H1 (cell line): Measurements from ENCODE around the gene TMEM266. TPM values are rescaled to one million over a fixed set of nuclear protein-coding genes. Genes with fewer than 3 reads are reported as not detected.

Experiments used
- CTCF ChIA-PET: fragments of 300-600 bp; sonication (Branson Sonifier 250); formaldehyde crosslinking; loops from one replicate; lab custom pipeline; 2021; ENCODE audit not compliant: partially characterized antibody; lab: Charles Lee
- POLR2A ChIA-PET: fragments of 300-600 bp; sonication (Branson Sonifier 250); formaldehyde crosslinking; loops from one replicate; lab custom pipeline; 2021; ENCODE audit warnings: inconsistent platforms; ENCODE audit not compliant: partially characterized antibody; lab: Charles Lee
- DNase-seq, 2 experiments: peaks; one replicate each; pipeline versions ENCODE4 v3.0.0 to v3.0.0-alpha.2; 2010 to 2022; ENCODE audit warnings: low spot score in 2 of 2, low read depth in 1 of 2, mixed read lengths in 1 of 2
- FAIRE-seq: peaks from 2 replicates; lab custom pipeline; 2011; peaks lifted over from hg19 to GRCh38; lab: Jason Lieb, UNC
- H2AFZ ChIP-seq: 2 replicates; pipeline ENCODE4 v1.8.1; 2012; ENCODE audit warnings: low read length, inconsistent platforms
- H2AK5ac ChIP-seq: 2 replicates; pipeline ENCODE4 v1.6.1; 2013; ENCODE audit warnings: low read depth, low read length
- H2BK120ac ChIP-seq: replicated peaks from 2 replicates; pipeline ENCODE3; 2013; ENCODE audit warnings: low read depth, low read length, inconsistent platforms
- H2BK12ac ChIP-seq: 2 replicates; pipeline ENCODE4 v1.6.1; 2013; ENCODE audit warnings: low read depth, low read length
- H2BK15ac ChIP-seq: 2 replicates; pipeline ENCODE4 v1.6.1; 2013; ENCODE audit warnings: low read length
- H2BK20ac ChIP-seq: 2 replicates; pipeline ENCODE4 v1.6.1; 2013; ENCODE audit warnings: low read length
- H2BK5ac ChIP-seq: 2 replicates; pipeline ENCODE4 v1.6.1; 2013; ENCODE audit warnings: low read depth, low read length
- H3K14ac ChIP-seq: 2 replicates; pipeline ENCODE4 v1.6.1; 2013; ENCODE audit warnings: inconsistent platforms; ENCODE audit not compliant: insufficient read length
- H3K18ac ChIP-seq: 2 replicates; pipeline ENCODE4 v1.6.1; 2013; ENCODE audit warnings: low read length; ENCODE audit errors: extremely low read depth
- H3K23ac ChIP-seq: 2 replicates; pipeline ENCODE4 v1.6.1; 2013; ENCODE audit warnings: inconsistent platforms; ENCODE audit not compliant: insufficient read length
- H3K23me2 ChIP-seq: 2 replicates; pipeline ENCODE4 v1.6.1; 2013; ENCODE audit warnings: low read depth, low read length
- H3K27ac ChIP-seq: 2 replicates; pipeline ENCODE4 v1.6.1; 2011; ENCODE audit warnings: low read depth, low read length, inconsistent platforms
- H3K27me3 ChIP-seq, 4 experiments: replicated peaks in 1 of 4; 1 replicate in 1 of 4; 2 replicates in 3 of 4; pipeline versions ENCODE4 v1.6.1 to v1.8.1; 2011 to 2013; ENCODE audit warnings: low read length in 3 of 4, mild to moderate bottlenecking in 3 of 4, inconsistent platforms in 2 of 4, mixed read lengths in 2 of 4, moderate library complexity in 1 of 4; ENCODE audit not compliant: control insufficient read depth in 3 of 4, insufficient read depth in 3 of 4; ENCODE audit errors: extremely low read depth in 1 of 4
- H3K36me3 ChIP-seq, 4 experiments: 2 replicates each; pipeline versions ENCODE4 v1.6.1 to v1.8.1; 2011 to 2013; ENCODE audit warnings: mild to moderate bottlenecking in 4 of 4, low read length in 3 of 4, moderate library complexity in 2 of 4, control low read depth in 1 of 4, inconsistent platforms in 1 of 4; ENCODE audit not compliant: insufficient read depth in 4 of 4, control insufficient read depth in 2 of 4
- H3K4ac ChIP-seq: replicated peaks from 2 replicates; pipeline ENCODE3; 2013; ENCODE audit warnings: low read length, low read depth, mixed read lengths, inconsistent platforms; ENCODE audit not compliant: insufficient read length
- H3K4me1 ChIP-seq, 4 experiments: replicated peaks in 1 of 4; 1 replicate in 1 of 4; 2 replicates in 3 of 4; pipeline versions ENCODE4 v1.6.1 to v1.8.1; 2011 to 2013; ENCODE audit warnings: low read length in 3 of 4, inconsistent platforms in 2 of 4, mixed read lengths in 1 of 4; ENCODE audit not compliant: insufficient read depth in 4 of 4, control insufficient read depth in 3 of 4
- H3K4me2 ChIP-seq, 2 experiments: 2 replicates each; pipeline versions ENCODE4 v1.6.1 to v1.8.1; 2011 to 2013; ENCODE audit warnings: low read depth in 2 of 2, low read length in 2 of 2, control low read depth in 1 of 2, inconsistent platforms in 1 of 2, mild to moderate bottlenecking in 1 of 2; ENCODE audit not compliant: insufficient read depth in 1 of 2
- H3K4me3 ChIP-seq, 4 experiments: fragments of 200-600, 300-600 bp in 1 of 4; sonication (generic), shearing (Covaris generic), sonication (Bioruptor Twin) in 1 of 4; 2 replicates each; pipeline versions ENCODE4 v1.5.1 to v1.8.1; 2011 to 2016; ENCODE audit warnings: low read length in 4 of 4, low read depth in 3 of 4, control low read depth in 2 of 4, inconsistent platforms in 2 of 4, mild to moderate bottlenecking in 2 of 4, mixed read lengths in 1 of 4, moderate library complexity in 1 of 4; ENCODE audit not compliant: insufficient read depth in 2 of 4; ENCODE audit errors: extremely low read depth in 1 of 4
- H3K56ac ChIP-seq: replicated peaks from 2 replicates; pipeline ENCODE3; 2013; ENCODE audit warnings: low read depth, mild to moderate bottlenecking, mixed read lengths, low read length, inconsistent platforms; ENCODE audit not compliant: insufficient read length
- H3K79me1 ChIP-seq: 2 replicates; pipeline ENCODE4 v1.6.1; 2013; ENCODE audit warnings: low read depth, low read length, control low read depth
- H3K79me2 ChIP-seq, 2 experiments: 2 replicates each; pipeline versions ENCODE4 v1.6.1 to v1.8.1; 2012 to 2013; ENCODE audit warnings: low read length in 2 of 2, mild to moderate bottlenecking in 2 of 2, inconsistent platforms in 1 of 2; ENCODE audit not compliant: insufficient read depth in 2 of 2, control insufficient read depth in 1 of 2
- H3K9ac ChIP-seq, 4 experiments: replicated peaks in 1 of 4; 1 replicate in 1 of 4; 2 replicates in 3 of 4; pipeline versions ENCODE4 v1.6.1 to v1.8.1; 2011 to 2013; ENCODE audit warnings: low read depth in 3 of 4, low read length in 3 of 4, control low read depth in 2 of 4, mild to moderate bottlenecking in 2 of 4, moderate library complexity in 2 of 4, inconsistent platforms in 1 of 4; ENCODE audit errors: extremely low read depth in 1 of 4
- H3K9me3 ChIP-seq, 2 experiments: 2 replicates each; pipeline versions ENCODE4 v1.6.1 to v1.8.1; 2012 to 2013; ENCODE audit warnings: mild to moderate bottlenecking in 2 of 2, moderate library complexity in 2 of 2, control low read depth in 1 of 2, inconsistent platforms in 1 of 2, low read depth in 1 of 2, low read length in 1 of 2, mixed read lengths in 1 of 2; ENCODE audit not compliant: insufficient read depth in 2 of 2
- H4K20me1 ChIP-seq, 2 experiments: replicated peaks in 1 of 2; 2 replicates each; pipeline versions ENCODE3 to v1.8.1; 2011 to 2013; ENCODE audit warnings: inconsistent platforms in 2 of 2, low read length in 2 of 2, mild to moderate bottlenecking in 1 of 2; ENCODE audit not compliant: insufficient read depth in 2 of 2, control insufficient read depth in 1 of 2
- H4K5ac ChIP-seq: 2 replicates; pipeline ENCODE4 v1.6.1; 2013; ENCODE audit warnings: low read length, low read depth, mixed read lengths, inconsistent platforms; ENCODE audit not compliant: insufficient read length
- H4K8ac ChIP-seq: 2 replicates; pipeline ENCODE4 v1.8.0; 2013; ENCODE audit warnings: mild to moderate bottlenecking, moderate library complexity, low read length, inconsistent platforms; ENCODE audit not compliant: insufficient read depth; ENCODE audit errors: extremely low read depth
- H4K91ac ChIP-seq: replicated peaks from 2 replicates; pipeline ENCODE3; 2013; ENCODE audit warnings: low read length, mixed read lengths, inconsistent platforms; ENCODE audit not compliant: insufficient read length
- CBX8 ChIP-seq: fragments of 300-800, 300-1000 bp; sonication (generic); IDR thresholded peaks from 2 replicates; pipeline ENCODE4 v1.7.1; 2016; ENCODE audit warnings: low read depth, low read length, borderline replicate concordance
- WGBS, 2 experiments: shearing (Covaris generic) in 1 of 2; methylation state at CpG; one replicate each; pipeline versions ENCODE4 v1.1.6 to v1.1.7; 2013 to 2015; ENCODE audit warnings: low lambda C conversion rate in 2 of 2, mixed read lengths in 2 of 2, inconsistent platforms in 1 of 2, low coverage in 1 of 2, missing lambda C conversion rate in 1 of 2; ENCODE audit not compliant: insufficient replicate concordance in 2 of 2, insufficient coverage in 1 of 2, insufficient read length in 1 of 2; ENCODE audit errors: extremely low coverage in 1 of 2, missing lambda C conversion rate in 1 of 2; 5-methylcytosine and 5-hydroxymethylcytosine counted together
- polyA plus RNA-seq, 7 experiments: library from polyadenylated mRNA; depleted of rRNA in 3 of 7; stranded (reverse) in 5 of 7; unstranded in 2 of 7; fragments of >200 nt in 5 of 7; fragments of 200-250 nt in 2 of 7; gene quantifications; 1 replicate in 5 of 7; 2 replicates in 1 of 7; 4 replicates in 1 of 7; pipeline versions ENCODE4 v1.2.1 to v1.2.3, GENCODE V29; 2011 to 2013; ENCODE audit warnings: missing spikeins in 2 of 7, mixed read lengths in 2 of 7
- total RNA-seq: library from RNA; stranded (reverse); fragmentation: NEBNext Ultra II Directional; extraction: Animal tissue kit (Norgen Biotek cat#: 25700); gene quantifications from 2 replicates; pipeline ENCODE4 v1.2.1, GENCODE V29; 2021

TMEM266 gene
- total and polyA plus RNA-seq, 2 of the 8 experiments (the other 6 are each of a cell fraction or from before 2014, with no cell fraction given), result 2.6 TPM

- no peak overlapping the region for H4K8ac ChIP-seq
- no peak overlapping the region for H2BK20ac ChIP-seq
- WGBS, 2 experiments, result 88% methylated on average over 12 of the region's 14 CpGs; no CpG with 5 or more reads in 1 of the 2 experiments
- no peak overlapping the region for H3K27ac ChIP-seq
- H2BK5ac ChIP-seq, result no peak overlapping the region
- H2BK12ac ChIP-seq, result no peak overlapping the region
- H3K4me3 ChIP-seq, result no peak overlapping the region
- H2BK15ac ChIP-seq, result 0 out of 2 replicates have a peak overlapping the region, but pooled peaks have one; percentile 13
- no peak overlapping the region for H3K4ac ChIP-seq
- H3K14ac ChIP-seq, result no peak overlapping the region
- H4K5ac ChIP-seq, result no peak overlapping the region
- no peak overlapping the region for H3K9ac ChIP-seq
- no peaks in the 10 kb centered on the region for H3K36me3 ChIP-seq
- H3K56ac ChIP-seq, result no peak overlapping the region
- H3K79me1 ChIP-seq, result no peaks in the 10 kb centered on the region
- peaks cover 0 to 7% (median under 1%) of the 10 kb centered on the region in 4 experiments; a peak in 1 of 7 replicates for H3K4me1 ChIP-seq
- no peak overlapping the region for H3K23ac ChIP-seq
- peak overlapping the region; percentile 59 for H2AFZ ChIP-seq
- H3K23me2 ChIP-seq, result no peaks in the 10 kb centered on the region
- H2BK120ac ChIP-seq, result no peak overlapping the region
- H4K91ac ChIP-seq, result no peak overlapping the region
- FAIRE-seq (no peak), DNase-seq (no peak)
- no peaks in the 10 kb centered on the region for H4K20me1 ChIP-seq
- POLR2A ChIA-PET, result interaction anchor here (1.0 to 1.8 kb wide), 2 partner anchors 18 to 167 kb away, joined by 4 to 5 read pairs; no protein-coding TSS in a partner anchor
- no peaks in the 10 kb centered on the region for H3K27me3 ChIP-seq
- no peaks in the 10 kb centered on the region for H3K9me3 ChIP-seq
- H2AK5ac ChIP-seq, result no peak overlapping the region
- no peak overlapping the region for H3K4me2 ChIP-seq
- no peak overlapping the region for H3K18ac ChIP-seq
- CTCF ChIA-PET, result interaction anchor here (0.9 to 9.7 kb wide), 7 partner anchors 9 to 165 kb away, joined by 3 to 89 read pairs (median 6); no protein-coding TSS in a partner anchor
- no peaks in the 10 kb centered on the region for H3K79me2 ChIP-seq
- TF ChIP-seq CBX8, result no peak
Observed at GRCh38 chr15:76168237-76168984, 108.6 kb downstream of the TMEM266 start.
